AG04449 (cell line): ENCODE measurements around the gene SARM1.
A peak's percentile ranks its signal among the peaks of the same experiment; 100 is the strongest.
"Not testable (repeated sequence)": the region's sequence is repeated elsewhere in the genome, so short reads cannot be mapped to it uniquely, and the experiment has no call there.

Experiments
- CTCF ChIA-PET: fragments of 350-600 bp; formaldehyde crosslinking; extraction: SDS; loops from one replicate; lab custom pipeline; 2021; ENCODE audit warnings: antibody characterized with exemption; lab: Yijun Ruan, JAX
- POLR2A ChIA-PET: fragments of 400-600, 350-600 bp; formaldehyde crosslinking; extraction: SDS; loops from one replicate; lab custom pipeline; 2020; ENCODE audit warnings: antibody characterized with exemption, inconsistent platforms; lab: Yijun Ruan, JAX
- DNase-seq: peaks from one replicate; pipeline ENCODE4 v3.0.0-alpha.2; 2010; ENCODE audit warnings: low read depth, low spot score
- H3K4me3 ChIP-seq: 2 replicates; pipeline ENCODE4 v1.5.1; 2011; ENCODE audit warnings: low read depth, mild to moderate bottlenecking, control low read depth, low read length
- CTCF ChIP-seq: IDR thresholded peaks from one replicate; pipeline ENCODE4 v1.5.1; 2011; ENCODE audit warnings: mild to moderate bottlenecking, moderate library complexity, low read length, control low read depth, inconsistent platforms; ENCODE audit not compliant: insufficient read depth; ENCODE audit errors: missing control alignments

Gene SARM1

GRCh38 chr17:28334666-28335200 lies 36.8 kb upstream of the SARM1 start:
- ChIA-PET POLR2A (interaction anchor here (1.2 to 2.6 kb wide), 4 partner anchors 11 to 36 kb away, joined by 3 to 55 read pairs (median 16); partner anchors contain the start of genes POLDIP2 and VTN), CTCF (interaction anchor here (0.9 to 1.9 kb wide), 11 partner anchors 9 to 102 kb away, joined by 3 to 14 read pairs (median 5); partner anchors contain the start of gene POLDIP2)
- no peak for DNase-seq
- peak overlapping the region; percentile 83 for H3K4me3 ChIP-seq
- no peak for TF ChIP-seq CTCF

- POLR2A ChIA-PET, result interaction anchor here (0.6 to 2.6 kb wide), 8 partner anchors 10 to 446 kb away, joined by 3 to 55 read pairs (median 4); partner anchors contain the start of genes POLDIP2 and VTN
- TF ChIP-seq CTCF, result peak; percentile 4
- CTCF ChIA-PET, result interaction anchor here (0.9 to 1.9 kb wide), 13 partner anchors 9 to 530 kb away, joined by 3 to 14 read pairs (median 4); partner anchors contain the start of gene POLDIP2
These were observed 36.1 kb upstream of the SARM1 start, which contains the start of the genes IFT20 and TNFAIP1 for GRCh38 chr17:28335201-28335958. TSS of gene IFT20 (minus strand) at chr17:28335472. CDS start at chr17:28331985, 3,487 bp downstream. TSS of gene TNFAIP1 (plus strand) at chr17:28335761. CDS start at chr17:28339522, 3,761 bp downstream.

GRCh38 chr17:28335959-28336871 lies 35.3 kb upstream of the SARM1 start:
- ChIA-PET POLR2A (interaction anchor here (0.6 to 2.6 kb wide), 8 partner anchors 10 to 447 kb away, joined by 3 to 55 read pairs (median 4); partner anchors contain the start of genes POLDIP2 and VTN), CTCF (interaction anchor here (1.1 to 1.9 kb wide), 9 partner anchors 9 to 531 kb away, joined by 3 to 14 read pairs (median 4); no protein-coding TSS in a partner anchor)
- TF ChIP-seq CTCF, result no peak

More at GRCh38 chr17:28335201-28335958, 36.1 kb upstream of the SARM1 start, which contains the start of the genes IFT20 and TNFAIP1:
- peak within 1 kb of the TSS; percentile 83 for H3K4me3 ChIP-seq
- DNase-seq, result peak; percentile 100

GRCh38 chr17:28338056-28338768 lies 33.3 kb upstream of the SARM1 start:
- CTCF ChIA-PET, result interaction anchor here (0.8 to 1.5 kb wide), 6 partner anchors 8 to 128 kb away, joined by 3 to 4 read pairs (median 3); no protein-coding TSS in a partner anchor
- no peak for DNase-seq

More at GRCh38 chr17:28335959-28336871, 35.3 kb upstream of the SARM1 start:
- peak; percentile 71 for DNase-seq
- H3K4me3 ChIP-seq, result peak overlapping the region; percentile 81

GRCh38 chr17:28338769-28339212 lies 32.7 kb upstream of the SARM1 start:
- not testable (repeated sequence) for DNase-seq, H3K4me3 ChIP-seq
- ChIA-PET CTCF (interaction anchor here (0.8 to 1.5 kb wide), 5 partner anchors 78 to 127 kb away, joined by 3 to 4 read pairs (median 3); no protein-coding TSS in a partner anchor), POLR2A (interaction anchor here (1.7 kb wide), 1 partner anchor 8 kb away, joined by 6 read pairs; no protein-coding TSS in a partner anchor)

More at GRCh38 chr17:28338056-28338768, 33.3 kb upstream of the SARM1 start:
- POLR2A ChIA-PET, result interaction anchor here (1.7 kb wide), 1 partner anchor 9 kb away, joined by 6 read pairs; no protein-coding TSS in a partner anchor
- H3K4me3 ChIP-seq, result no peak overlapping the region
- no peak for TF ChIP-seq CTCF
